Memory B cell (primary cell): Measurements from ENCODE around the gene LRRK1.

ENCODE experiments used
- ATAC-seq: fragments of 150-1000 bp; cut with Tn5 transposase; 2 replicates; pipeline ENCODE4 v1.10.0; 2021; ENCODE audit warnings: low read depth, mild to moderate bottlenecking, moderate library complexity
- DNase-seq, 2 donors: peaks; one replicate each; pipeline ENCODE4 v3.0.0; 2022; ENCODE audit warnings: low spot score in 2 of 2
- H3K27ac Mint-ChIP-seq: one replicate; pipeline ENCODE4 v1.8.0; 2022; ENCODE audit warnings: mild to moderate bottlenecking, moderate library complexity, mixed read lengths
- H3K27me3 Mint-ChIP-seq: one replicate; pipeline ENCODE4 v1.8.0; 2022; ENCODE audit warnings: mixed read lengths
- H3K36me3 Mint-ChIP-seq: one replicate; pipeline ENCODE4 v1.8.0; 2022; ENCODE audit warnings: mild to moderate bottlenecking, mixed read lengths
- H3K4me1 Mint-ChIP-seq: one replicate; pipeline ENCODE4 v1.8.0; 2022; ENCODE audit warnings: mixed read lengths
- H3K4me3 Mint-ChIP-seq: one replicate; pipeline ENCODE4 v1.8.0; 2022; ENCODE audit warnings: mild to moderate bottlenecking, moderate library complexity, mixed read lengths
- H3K9me3 Mint-ChIP-seq: one replicate; pipeline ENCODE4 v1.8.0; 2022; ENCODE audit warnings: mixed read lengths

The LRRK1 gene

DNA sequence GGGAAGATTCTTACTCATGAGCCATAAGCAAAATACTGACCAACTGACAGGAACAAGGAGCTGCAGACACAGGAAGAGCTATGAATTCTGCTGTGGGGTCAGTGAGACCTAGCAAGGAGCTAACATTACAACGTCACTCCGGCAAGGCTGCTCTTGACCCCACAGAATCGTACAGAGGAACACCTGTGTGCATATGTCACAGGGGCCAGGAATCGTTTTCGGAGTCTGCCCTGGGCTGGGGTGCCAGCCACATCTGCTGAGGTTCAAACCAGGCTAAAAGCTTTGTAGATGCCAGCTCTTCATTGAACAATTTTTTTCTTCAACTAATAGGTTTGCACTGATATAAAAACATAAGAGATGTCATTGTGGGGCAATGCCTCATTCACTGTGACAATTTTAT, 82.6 kb downstream of the LRRK1 start:
- Mint-ChIP-seq H3K9me3 (peaks cover 5% of the 10 kb centered on the region), H3K4me3 (no peak overlapping the region), H3K27ac (peak overlapping the region; percentile 26), H3K4me1 (peaks cover 10% of the 10 kb centered on the region), H3K27me3 (no peaks in the 10 kb centered on the region), H3K36me3 (peaks cover 19% of the 10 kb centered on the region)
- DNase-seq (no peak), ATAC-seq (no peak)

GRCh38 chr15:101003081-101003480, 83.9 kb downstream of the LRRK1 start:
- H3K4me3 Mint-ChIP-seq: no peak overlapping the region
- no peak for ATAC-seq
- H3K36me3 Mint-ChIP-seq: peaks cover 19% of the 10 kb centered on the region
- no peaks in the 10 kb centered on the region for H3K27me3 Mint-ChIP-seq
- DNase-seq: no peak
- no peak overlapping the region for H3K27ac Mint-ChIP-seq
- H3K4me1 Mint-ChIP-seq: peaks cover 18% of the 10 kb centered on the region
- peaks cover 5% of the 10 kb centered on the region for H3K9me3 Mint-ChIP-seq

- H3K36me3 Mint-ChIP-seq: peaks cover 19% of the 10 kb centered on the region
- peaks cover 5% of the 10 kb centered on the region for H3K9me3 Mint-ChIP-seq
- no peaks in the 10 kb centered on the region for H3K27me3 Mint-ChIP-seq
- H3K4me1 Mint-ChIP-seq: peaks cover 19% of the 10 kb centered on the region
- DNase-seq: no peak
- ATAC-seq: no peak
- H3K4me3 Mint-ChIP-seq: no peak overlapping the region
- no peak overlapping the region for H3K27ac Mint-ChIP-seq
These were observed 84.5 kb downstream of the LRRK1 start for GRCh38 chr15:101003706-101004105.

DNA sequence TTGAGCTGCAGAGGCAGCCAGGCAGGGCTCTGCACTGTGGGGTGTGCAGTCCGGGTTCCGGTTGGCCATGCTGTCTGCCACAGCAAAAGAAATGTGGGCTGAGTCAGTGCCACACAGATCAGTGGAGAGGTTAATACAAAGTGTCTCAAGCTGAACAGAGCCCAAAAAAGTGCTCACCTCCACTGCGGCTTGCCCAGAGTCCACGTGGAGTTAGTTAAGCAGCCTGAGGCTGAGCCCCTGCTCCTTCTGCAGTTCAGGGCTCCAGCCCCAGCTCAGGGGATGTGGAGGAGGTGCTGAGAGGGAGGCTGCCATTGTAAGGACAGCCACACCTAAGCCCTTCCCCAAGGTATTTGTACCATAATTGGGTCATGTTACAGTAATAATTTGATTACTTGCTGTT, 85.3 kb downstream of the LRRK1 start:
- Mint-ChIP-seq H3K27me3 (no peaks in the 10 kb centered on the region), H3K36me3 (peaks cover 19% of the 10 kb centered on the region), H3K9me3 (peaks cover 5% of the 10 kb centered on the region), H3K27ac (no peak overlapping the region), H3K4me1 (peaks cover 23% of the 10 kb centered on the region), H3K4me3 (no peak overlapping the region)
- DNase-seq (no peak), ATAC-seq (no peak)

DNA sequence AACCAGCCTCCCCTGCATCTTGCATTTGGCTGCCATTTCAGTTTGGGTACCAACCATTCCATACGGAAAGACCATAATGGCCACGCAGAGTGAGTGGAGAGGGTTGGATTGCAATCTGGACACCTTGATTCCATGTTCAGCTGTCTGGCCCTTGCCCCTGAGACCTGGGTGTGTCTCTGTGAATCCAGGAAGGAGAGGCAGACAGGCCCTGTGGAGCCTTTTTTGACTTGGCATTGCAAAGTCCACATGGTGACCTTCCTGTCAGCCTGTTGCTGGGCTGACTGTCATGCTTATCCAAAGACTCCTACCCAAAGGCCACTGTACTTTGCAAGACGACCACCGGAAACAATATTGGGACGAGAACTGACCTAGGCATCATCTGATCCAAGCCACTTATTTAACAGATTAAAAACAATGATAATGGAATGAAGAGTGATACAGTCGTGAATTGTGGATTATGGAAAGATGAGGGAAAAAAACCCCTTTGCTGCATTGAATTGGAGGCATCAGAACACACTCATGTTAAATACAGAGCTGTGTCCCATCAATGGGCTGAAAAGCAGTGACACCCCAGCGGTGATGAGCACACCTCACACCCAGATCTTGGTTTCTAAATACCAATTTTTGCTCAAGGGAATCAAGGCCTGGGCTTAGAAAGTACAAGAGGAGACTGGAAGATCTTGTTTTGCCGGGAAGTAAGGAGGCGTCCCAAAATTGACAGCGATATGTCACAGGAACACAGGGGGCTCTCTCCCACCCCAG, 86.0 kb downstream of the LRRK1 start:
- Mint-ChIP-seq H3K27me3 (no peaks in the 10 kb centered on the region), H3K4me1 (peaks cover 23% of the 10 kb centered on the region), H3K36me3 (peaks cover 19% of the 10 kb centered on the region), H3K9me3 (peaks cover 5% of the 10 kb centered on the region), H3K27ac (no peak overlapping the region), H3K4me3 (no peak overlapping the region)
- DNase-seq: no peak
- no peak for ATAC-seq

DNA sequence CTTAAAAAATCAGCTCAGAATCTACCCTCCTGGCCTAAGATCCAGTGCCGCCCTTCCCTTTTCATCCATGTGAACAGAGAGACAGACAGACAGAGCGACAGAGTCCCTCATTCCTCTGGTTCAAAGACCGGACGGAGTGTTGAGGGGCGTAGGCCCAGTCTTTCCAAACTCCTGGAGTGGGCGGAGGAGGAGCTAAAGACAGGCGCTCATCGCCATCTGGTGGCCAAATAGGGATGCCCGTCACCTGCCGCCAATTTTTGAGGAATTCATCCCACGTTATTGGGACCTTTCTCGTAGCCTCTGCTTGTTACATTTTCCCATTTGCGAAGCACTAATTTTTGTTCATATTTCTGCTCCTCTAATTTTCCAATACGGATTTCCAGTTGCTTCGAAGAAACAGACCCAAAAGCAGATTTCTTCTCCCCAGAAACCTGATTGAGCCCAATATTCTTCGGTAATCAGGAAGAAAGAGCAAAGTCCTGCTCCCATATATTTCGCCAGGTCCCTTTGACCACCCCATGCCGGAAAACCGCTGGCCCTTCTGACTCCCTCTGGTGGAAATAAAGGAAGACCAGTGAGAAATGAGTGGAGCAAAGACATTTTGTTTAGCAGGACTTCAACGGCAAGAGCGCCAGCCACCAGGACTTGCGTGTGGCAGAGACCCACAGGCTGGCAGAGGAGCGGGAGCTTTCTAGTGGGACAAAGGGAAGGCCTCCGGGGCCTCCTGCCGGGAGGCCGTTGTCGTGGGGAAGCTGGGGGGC, 88.0 kb downstream of the LRRK1 start:
- Mint-ChIP-seq H3K9me3 (peaks cover 5% of the 10 kb centered on the region), H3K27ac (no peak overlapping the region), H3K36me3 (peaks cover 16% of the 10 kb centered on the region)

GRCh38 chr15:101008158-101009139, 89.3 kb downstream of the LRRK1 start:
- Mint-ChIP-seq H3K9me3 (peaks cover 4% of the 10 kb centered on the region), H3K4me1 (peaks cover 15% of the 10 kb centered on the region), H3K36me3 (peaks cover 14% of the 10 kb centered on the region), H3K27me3 (no peaks in the 10 kb centered on the region), H3K27ac (no peak overlapping the region), H3K4me3 (peak overlapping the region; percentile 79)
- peak; percentile 91 to 97 for DNase-seq
- ATAC-seq: peak; percentile 90

More for the DNA sequence above, 88.0 kb downstream of the LRRK1 start:
- Mint-ChIP-seq H3K27me3 (no peaks in the 10 kb centered on the region), H3K4me3 (peak overlapping the region; percentile 83), H3K4me1 (peaks cover 18% of the 10 kb centered on the region)
- ATAC-seq (peak; percentile 53), DNase-seq (peak; percentile 65 to 69)

DNA sequence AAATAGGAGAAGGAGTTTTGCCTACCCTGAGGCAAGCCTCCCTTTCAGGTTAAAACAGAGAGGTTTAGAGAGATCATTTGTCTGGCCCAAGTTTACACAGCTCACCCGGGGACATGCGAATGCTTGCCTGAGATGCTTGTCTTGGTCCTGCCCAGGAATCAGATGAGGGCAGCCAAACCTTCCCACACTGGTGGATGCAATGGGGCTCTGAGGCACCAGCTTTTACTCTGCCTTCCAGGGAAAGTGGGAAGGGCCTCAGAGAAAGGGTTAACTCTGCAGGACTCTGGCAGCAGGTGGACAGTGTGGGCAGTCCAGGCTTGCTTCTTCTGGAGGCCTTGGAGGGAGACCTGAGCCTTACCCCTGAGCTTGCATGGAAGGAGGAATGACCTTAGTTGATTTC, 90.0 kb downstream of the LRRK1 start:
- Mint-ChIP-seq H3K36me3 (peaks cover 11% of the 10 kb centered on the region), H3K27ac (no peak overlapping the region), H3K4me3 (no peak overlapping the region), H3K4me1 (peaks cover 15% of the 10 kb centered on the region), H3K27me3 (no peaks in the 10 kb centered on the region), H3K9me3 (peaks cover 4% of the 10 kb centered on the region)
- ATAC-seq: no peak
- DNase-seq: no peak

DNA sequence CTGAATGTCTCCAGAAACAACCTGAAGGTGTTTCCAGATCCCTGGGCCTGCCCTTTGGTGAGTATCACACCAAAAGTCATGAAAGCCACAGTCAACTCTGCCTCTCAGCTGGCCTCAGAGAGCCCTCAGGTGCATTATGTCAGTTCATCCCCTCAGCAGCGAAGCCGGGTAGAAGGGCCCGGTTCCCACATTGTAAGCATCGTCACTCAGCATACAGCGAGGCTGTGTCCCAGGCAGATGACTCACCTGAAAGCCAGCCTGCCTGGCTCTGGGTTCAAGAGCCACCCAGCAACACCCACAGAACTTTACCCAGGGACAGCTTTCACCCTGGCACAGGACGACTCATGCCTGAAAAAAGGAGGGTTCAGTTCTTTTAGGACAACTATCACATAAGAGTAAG, 91.6 kb downstream of the LRRK1 start:
- Mint-ChIP-seq H3K27me3 (no peaks in the 10 kb centered on the region), H3K9me3 (no peaks in the 10 kb centered on the region), H3K36me3 (peaks cover 9% of the 10 kb centered on the region), H3K4me1 (peaks cover 15% of the 10 kb centered on the region), H3K4me3 (no peak overlapping the region), H3K27ac (no peak overlapping the region)
- DNase-seq (no peak), ATAC-seq (no peak)

DNA sequence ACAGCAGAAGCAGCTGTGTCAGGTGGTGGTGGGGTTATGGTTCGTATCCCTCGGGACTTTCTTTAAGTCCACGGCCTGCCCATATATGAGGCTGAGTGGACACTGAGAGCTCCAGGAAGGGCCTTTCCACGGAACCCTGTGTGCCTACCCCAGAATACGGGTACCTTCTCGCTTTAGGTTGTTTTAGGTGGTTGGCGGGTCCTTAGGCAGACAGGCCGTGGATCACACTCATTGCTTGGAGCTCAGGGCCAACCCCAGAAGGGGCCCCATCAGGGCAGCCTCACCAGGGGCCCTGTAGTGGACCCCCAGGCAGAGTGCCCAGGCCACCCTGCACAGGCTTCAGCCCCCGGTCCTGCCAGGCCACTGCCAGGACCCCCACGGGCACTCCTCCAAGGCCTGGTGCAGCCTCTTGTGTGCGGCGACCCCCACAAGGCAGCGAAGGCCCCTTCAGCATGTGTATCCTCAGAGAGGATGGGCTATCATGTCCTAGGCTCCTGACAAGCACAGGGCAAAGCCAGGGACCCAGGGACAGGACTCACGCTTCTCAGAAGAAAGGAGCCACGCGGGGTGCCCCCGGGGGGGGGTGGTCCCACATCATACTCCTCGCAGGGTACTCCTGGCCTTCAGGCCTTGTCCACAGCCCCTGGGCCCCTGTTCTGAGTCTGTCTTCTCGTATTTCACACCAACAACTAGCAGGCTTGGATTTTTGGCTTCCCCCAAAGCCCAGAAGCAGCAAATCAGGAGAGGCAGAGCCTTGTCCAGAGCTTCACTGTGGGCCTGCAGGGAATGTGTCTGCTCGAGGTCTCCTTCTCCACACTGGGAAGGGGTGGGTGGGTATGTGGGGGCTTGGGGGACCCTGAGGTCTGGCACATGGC, 93.4 kb downstream of the LRRK1 start:
- Mint-ChIP-seq H3K9me3 (no peaks in the 10 kb centered on the region), H3K27me3 (no peaks in the 10 kb centered on the region), H3K4me3 (no peak overlapping the region), H3K36me3 (peaks cover 9% of the 10 kb centered on the region), H3K4me1 (peaks cover 10% of the 10 kb centered on the region), H3K27ac (no peak overlapping the region)
- no peak for ATAC-seq
- DNase-seq: no peak

- Mint-ChIP-seq H3K36me3 (peaks cover 9% of the 10 kb centered on the region), H3K9me3 (no peaks in the 10 kb centered on the region), H3K4me1 (peaks cover 7% of the 10 kb centered on the region), H3K4me3 (no peak overlapping the region), H3K27me3 (no peaks in the 10 kb centered on the region), H3K27ac (no peak overlapping the region)
- no peak for ATAC-seq
- no peak for DNase-seq
These were observed 94.0 kb downstream of the LRRK1 start for GRCh38 chr15:101013201-101013550.

DNA sequence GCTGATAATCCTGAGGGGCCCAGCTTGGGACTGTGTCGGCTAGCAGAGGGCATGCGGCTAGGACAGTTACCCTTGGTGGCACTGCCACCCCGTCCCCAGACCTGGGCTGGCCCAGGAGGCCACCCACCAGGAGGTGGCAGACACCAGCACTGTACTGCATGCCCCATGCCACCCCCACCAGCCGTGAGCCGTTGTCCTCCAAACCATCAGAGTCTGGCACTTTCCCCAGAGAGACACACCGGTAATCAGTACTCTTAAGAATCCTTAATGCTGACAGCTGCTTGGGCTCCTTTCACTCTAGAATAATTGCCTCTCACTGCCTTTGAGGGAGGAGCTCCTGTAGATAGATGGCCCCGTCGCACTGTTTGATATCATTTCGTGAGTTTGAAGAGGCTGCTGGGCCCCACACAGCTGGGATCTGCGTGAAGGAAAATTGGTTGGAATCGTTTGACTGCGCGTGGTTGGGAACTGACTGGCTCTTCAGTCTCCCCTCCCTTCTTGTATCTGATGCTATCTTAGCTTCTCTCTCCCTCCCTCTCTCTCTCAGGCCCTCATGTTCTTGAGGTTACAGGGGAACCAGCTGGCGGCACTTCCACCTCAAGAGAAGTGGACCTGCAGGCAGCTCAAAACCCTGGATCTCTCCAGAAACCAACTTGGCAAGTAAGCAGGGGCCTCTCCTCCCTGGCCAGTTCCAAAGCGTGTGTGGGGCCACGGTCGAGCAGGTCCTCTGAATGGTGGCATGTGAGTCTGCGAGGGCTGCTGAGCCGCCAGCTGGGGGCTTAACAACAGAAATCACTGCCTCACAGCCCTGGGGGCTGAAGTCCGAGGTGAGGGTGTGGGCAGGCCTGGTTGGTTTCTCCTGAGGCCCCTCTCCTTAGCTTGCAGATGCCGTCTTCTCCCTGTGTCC, 94.9 kb downstream of the LRRK1 start:
- peaks cover under 1% of the 10 kb centered on the region for H3K4me1 Mint-ChIP-seq

More for the DNA sequence above, 94.9 kb downstream of the LRRK1 start:
- no peaks in the 10 kb centered on the region for H3K27me3 Mint-ChIP-seq
- H3K27ac Mint-ChIP-seq: no peak overlapping the region
- peaks cover 9% of the 10 kb centered on the region for H3K36me3 Mint-ChIP-seq
- no peak overlapping the region for H3K4me3 Mint-ChIP-seq
- ATAC-seq (no peak), DNase-seq (no peak)
- H3K9me3 Mint-ChIP-seq: no peaks in the 10 kb centered on the region
